Measurements from ENCODE around the gene SRGAP3. TPM values are rescaled to one million over a fixed set of nuclear protein-coding genes. Genes with fewer than 3 reads are reported as not detected.

The SRGAP3 gene
- total RNA-seq, 4 donors from 2014 or later = 7.5 to 33.8 (median 16.0) TPM

DNA sequence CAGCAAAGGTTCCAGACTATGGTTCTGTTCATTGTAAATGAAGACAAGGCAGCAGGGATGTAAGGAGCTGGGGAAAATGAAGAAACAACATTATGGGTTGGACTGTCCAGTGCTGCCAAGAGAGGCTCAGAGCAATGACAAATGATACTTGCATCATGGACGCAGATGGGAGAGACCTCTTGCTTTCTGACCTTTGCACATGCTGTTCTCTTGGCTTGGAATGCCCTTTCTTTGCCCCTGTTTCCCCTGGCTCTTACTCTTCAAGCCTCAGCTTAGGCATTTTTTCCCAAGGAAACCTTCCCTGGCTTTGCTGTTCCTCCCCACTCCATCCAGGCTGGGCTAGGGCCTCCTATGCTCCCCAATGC, 226.2 kb downstream of the SRGAP3 start:
- in situ Hi-C loops (cut with MboI; ENCODE audit: low pct_ligation_motif_present in 1 of 4, low pct_unique_long_range_greater_than_20kb in 1 of 4, low sequenced_read_pairs in 3 of 4) (no loop called here), intact Hi-C loops (cut with DNase I; ENCODE audit: low total_unique reads) (no loop called here)
- Histone ChIP-seq H3K9me3 (no peaks in the 10 kb centered on the region), H3K4me1 (peaks cover 0 to 7% (median 6%) of the 10 kb centered on the region in 4 donors), H3K4me3 (no peak overlapping the region), H3K27me3 (no peaks in the 10 kb centered on the region), H3K27ac (no peak overlapping the region), H3K36me3 (no peaks in the 10 kb centered on the region)
- DNase-seq = no peak
- TF ChIP-seq CTCF (IDR thresholded peaks at IDR 0.05) = no peak
- TF ChIP-seq EP300 (IDR thresholded peaks at IDR 0.05; ENCODE audit: low read depth) = no peak
- no peak for TF ChIP-seq POLR2A (IDR thresholded peaks at IDR 0.05)
- TF ChIP-seq POLR2AphosphoS5 (IDR thresholded peaks at IDR 0.05) = no peak
- 83% methylated on average over 1 of the region's 1 CpG; no CpG with 5 or more reads in 1 of the 2 donors for WGBS, 2 donors (ENCODE audit: low coverage in 1 of 2)

DNA sequence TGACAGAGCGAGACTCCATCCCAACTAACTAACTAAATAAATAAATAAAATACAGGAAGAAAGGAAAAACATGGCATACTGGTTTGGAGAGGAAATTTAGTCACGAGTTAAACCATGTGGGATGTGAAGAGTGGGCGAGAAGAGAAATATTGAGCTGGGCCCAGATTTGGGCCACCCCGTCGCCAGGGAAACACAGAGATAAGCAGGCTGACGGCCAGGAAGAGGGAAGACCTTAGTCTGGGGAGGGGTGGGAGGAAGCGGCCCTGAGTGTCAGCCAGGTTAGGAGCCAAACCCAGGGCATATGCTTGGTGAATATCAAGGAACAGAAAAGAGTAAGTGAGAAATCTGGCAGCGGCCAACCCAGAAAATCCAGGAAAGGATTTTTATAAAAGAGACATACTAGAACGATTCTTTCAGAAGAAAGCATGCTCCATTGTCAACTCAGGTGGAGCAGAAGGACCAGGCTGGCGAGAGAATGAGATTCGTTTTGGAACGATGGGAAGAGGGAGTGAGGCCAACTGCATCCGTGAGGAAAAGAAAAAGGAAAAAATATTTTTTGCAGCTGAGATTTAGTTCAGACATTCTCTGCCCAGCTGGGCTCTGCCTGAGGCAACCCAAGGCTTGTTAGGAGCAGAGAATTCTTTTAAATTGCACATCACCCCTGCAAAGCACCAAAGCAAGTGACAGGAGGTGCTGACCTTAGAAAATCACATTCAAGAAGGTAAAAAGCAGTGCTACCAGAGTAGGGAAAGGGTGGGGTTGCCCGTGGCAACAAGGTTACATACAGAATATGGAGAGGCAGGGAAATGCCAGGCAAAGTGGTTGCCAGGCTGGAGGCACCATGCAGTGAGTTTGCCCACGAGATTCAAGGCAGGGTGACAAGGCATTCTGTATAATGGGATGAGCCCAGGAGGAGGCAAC, 226.9 kb downstream of the SRGAP3 start:
- Histone ChIP-seq H3K27me3 (no peaks in the 10 kb centered on the region), H3K36me3 (no peaks in the 10 kb centered on the region), H3K27ac (no peak overlapping the region), H3K4me3 (no peak overlapping the region), H3K4me1 (peaks cover 0 to 2% (median under 1%) of the 10 kb centered on the region in 4 donors), H3K9me3 (no peaks in the 10 kb centered on the region)
- in situ Hi-C loops (cut with MboI; ENCODE audit: low pct_ligation_motif_present in 1 of 4, low pct_unique_long_range_greater_than_20kb in 1 of 4, low sequenced_read_pairs in 3 of 4) = no loop called here
- intact Hi-C loops (cut with DNase I; ENCODE audit: low total_unique reads) = no loop called here
- DNase-seq = no peak
- TF ChIP-seq POLR2AphosphoS5 (IDR thresholded peaks at IDR 0.05) = no peak
- no peak for TF ChIP-seq EP300 (IDR thresholded peaks at IDR 0.05; ENCODE audit: low read depth)
- no peak for TF ChIP-seq POLR2A (IDR thresholded peaks at IDR 0.05)
- no peak for TF ChIP-seq CTCF (IDR thresholded peaks at IDR 0.05)
- WGBS, 2 donors (ENCODE audit: low coverage in 1 of 2) = 64 to 83% methylated on average over 8 to 15 of the region's 15 CpGs

DNA sequence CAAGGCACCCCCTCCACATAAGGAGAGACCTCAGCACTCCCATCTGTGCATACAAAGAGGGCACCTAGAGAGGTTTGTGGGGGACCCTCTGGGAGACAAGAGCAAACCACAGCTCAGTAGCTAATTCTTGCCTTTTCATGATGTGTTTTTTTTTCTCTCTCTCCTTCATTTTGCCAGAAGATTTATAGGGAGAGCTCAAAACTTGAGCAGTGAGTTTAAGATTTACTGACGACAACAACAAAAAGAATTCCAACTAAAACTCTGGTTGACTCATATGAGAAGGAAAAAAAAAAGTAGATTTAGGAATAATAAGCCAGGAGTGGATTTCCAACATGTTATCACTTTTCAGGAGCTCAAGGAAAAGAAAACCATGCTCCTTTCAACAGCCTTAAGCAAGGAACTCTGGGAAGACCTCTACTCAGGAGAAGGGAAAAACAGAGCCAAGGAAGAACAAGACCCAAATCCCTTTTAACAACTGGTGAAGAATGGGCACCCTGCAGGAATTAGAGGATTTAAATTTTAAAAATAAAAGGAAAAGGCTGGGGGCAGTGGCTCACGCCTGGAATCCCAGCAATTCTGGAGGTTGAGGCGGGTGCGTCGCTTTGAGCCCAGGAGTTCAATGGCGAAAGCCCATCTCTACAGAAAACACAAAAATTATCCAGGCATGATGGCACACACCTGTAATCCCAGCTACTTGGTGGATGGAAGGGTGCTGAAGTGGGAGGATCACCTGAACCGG, 228.0 kb downstream of the SRGAP3 start:
- intact Hi-C loops (cut with DNase I; ENCODE audit: low total_unique reads) = no loop called here
- no peak overlapping the region for H3K4me3 ChIP-seq
- WGBS, 2 donors (ENCODE audit: low coverage in 1 of 2) = 91 to 96% methylated on average over 5 to 7 of the region's 7 CpGs
- H3K9me3 ChIP-seq = no peaks in the 10 kb centered on the region
- H3K27ac ChIP-seq = no peak overlapping the region
- H3K27me3 ChIP-seq = no peaks in the 10 kb centered on the region
- no peaks in the 10 kb centered on the region for H3K36me3 ChIP-seq
- no peak for DNase-seq
- no peaks in the 10 kb centered on the region for H3K4me1 ChIP-seq
- TF ChIP-seq CTCF (IDR thresholded peaks at IDR 0.05) = no peak
- TF ChIP-seq POLR2AphosphoS5 (IDR thresholded peaks at IDR 0.05) = no peak
- TF ChIP-seq EP300 (IDR thresholded peaks at IDR 0.05; ENCODE audit: low read depth) = no peak
- no peak for TF ChIP-seq POLR2A (IDR thresholded peaks at IDR 0.05)
- in situ Hi-C loops (cut with MboI; ENCODE audit: low pct_ligation_motif_present in 1 of 4, low pct_unique_long_range_greater_than_20kb in 1 of 4, low sequenced_read_pairs in 3 of 4) = no loop called here

- TF ChIP-seq EP300 (IDR thresholded peaks at IDR 0.05; ENCODE audit: low read depth) = no peak
- TF ChIP-seq POLR2AphosphoS5 (IDR thresholded peaks at IDR 0.05) = no peak
- no peak for TF ChIP-seq CTCF (IDR thresholded peaks at IDR 0.05)
- TF ChIP-seq POLR2A (IDR thresholded peaks at IDR 0.05) = no peak
- H3K4me3 ChIP-seq = no peak overlapping the region
- WGBS, 2 donors (ENCODE audit: low coverage in 1 of 2) = 88 to 94% methylated on average over 3 to 6 of the region's 6 CpGs
- no peaks in the 10 kb centered on the region for H3K9me3 ChIP-seq
- no peaks in the 10 kb centered on the region for H3K4me1 ChIP-seq
- no peak overlapping the region for H3K27ac ChIP-seq
- no peaks in the 10 kb centered on the region for H3K36me3 ChIP-seq
- intact Hi-C loops (cut with DNase I; ENCODE audit: low total_unique reads) = no loop called here
- in situ Hi-C loops (cut with MboI; ENCODE audit: low pct_ligation_motif_present in 1 of 4, low pct_unique_long_range_greater_than_20kb in 1 of 4, low sequenced_read_pairs in 3 of 4) = no loop called here
- DNase-seq = no peak
- H3K27me3 ChIP-seq = no peaks in the 10 kb centered on the region
Observed at GRCh38 chr3:9020426-9020825, 229.0 kb downstream of the SRGAP3 start.
